ENCODE measurements around the gene POLR3E. TPM values are rescaled to one million over a fixed set of nuclear protein-coding genes. Genes with fewer than 3 reads are reported as not detected.
A peak's percentile ranks its signal among the peaks of the same experiment; 100 is the strongest.

POLR3E gene
- total RNA-seq, 1 donor, result 19.2 TPM

DNA sequence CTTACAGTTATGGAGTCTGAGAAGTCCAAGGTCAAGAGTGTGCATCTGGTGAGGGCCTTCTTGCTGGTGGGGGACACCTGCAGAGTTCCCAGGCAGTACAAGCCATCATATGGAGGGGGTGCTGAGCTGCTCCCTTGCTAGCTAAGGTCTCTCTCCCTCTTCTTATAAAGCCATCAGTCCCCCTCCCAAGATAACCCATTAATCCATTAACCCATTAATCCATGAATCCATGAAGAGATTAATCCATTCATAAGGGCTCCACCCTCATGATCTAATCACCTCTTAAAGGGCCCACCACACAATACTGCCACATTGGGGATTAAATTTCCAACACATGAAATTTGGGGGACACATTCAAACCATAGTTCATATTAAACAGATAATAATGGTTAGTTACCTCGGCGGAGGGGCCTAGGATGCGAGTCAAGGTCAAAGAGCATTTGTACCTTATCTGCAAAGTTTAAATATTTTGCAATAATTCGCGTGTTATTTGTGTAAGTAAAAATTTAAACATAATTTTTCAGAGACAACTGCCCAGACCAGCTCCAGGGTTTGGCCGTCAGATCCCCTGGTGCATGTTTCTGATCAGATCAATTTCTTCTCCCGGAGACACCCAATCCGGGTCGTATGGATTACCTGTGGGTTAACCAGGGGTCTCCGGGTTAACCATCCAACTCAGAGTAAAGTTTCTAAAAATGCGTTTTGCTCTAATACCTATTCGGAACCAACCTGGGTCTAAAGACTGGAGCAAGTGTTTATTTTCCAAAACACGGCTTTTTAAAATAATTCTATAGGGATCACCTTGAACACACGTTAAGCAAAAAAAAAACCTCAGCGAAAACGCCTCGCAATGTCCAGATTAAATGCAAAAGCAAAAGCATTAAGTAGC lies 740 bp upstream of the POLR3E start:
- no peak for DNase-seq (ENCODE audit: insufficient read length, low spot score, missing footprints)
- Histone ChIP-seq H3K27ac (ENCODE audit: low read depth, low read length) (peak overlapping the region; percentile 66), H4K20me1 (ENCODE audit: insufficient read depth, low read length) (peaks cover 31% of the 10 kb centered on the region)

DNA sequence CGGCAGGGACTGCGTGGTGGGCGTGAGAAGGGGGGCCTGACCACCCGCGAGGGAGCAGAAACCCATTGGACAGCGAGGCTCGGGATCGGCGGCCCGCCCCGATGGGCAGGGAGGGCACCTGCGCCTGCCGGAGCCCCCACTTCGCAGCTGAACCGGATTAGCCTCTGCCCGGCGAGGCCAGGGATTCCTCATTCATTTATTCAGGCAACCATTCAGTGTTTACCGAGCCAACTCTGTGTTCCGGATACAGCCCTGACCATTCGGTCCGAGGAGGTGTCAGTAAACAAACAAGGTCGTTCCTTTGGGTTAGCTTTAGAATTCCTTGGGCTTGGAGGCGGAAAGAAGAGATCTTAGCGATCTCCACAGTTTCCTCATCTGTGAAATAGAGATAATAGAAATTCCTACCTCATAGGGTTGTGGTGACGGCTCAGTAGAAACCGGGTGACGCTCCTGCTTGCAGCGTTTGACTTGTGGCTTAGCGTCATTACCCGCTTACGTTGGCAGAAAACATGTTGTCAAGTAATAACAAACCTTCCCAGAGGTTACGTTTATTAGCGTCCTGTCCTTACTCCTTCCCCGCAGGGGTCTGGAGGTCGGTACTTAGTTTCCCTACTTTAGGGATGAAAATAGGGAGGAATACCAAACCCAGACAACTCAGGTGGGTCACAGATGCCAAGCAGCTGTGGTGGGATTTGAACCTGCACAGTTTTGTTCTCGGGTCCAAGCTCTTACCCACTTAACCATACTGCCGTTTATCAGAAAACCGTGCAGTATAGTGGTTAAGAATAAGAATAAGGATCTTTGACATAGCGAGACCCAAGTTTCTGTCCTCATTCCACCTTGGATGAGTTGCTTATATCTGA lies 893 bp downstream of the POLR3E start:
- H3K9me3 ChIP-seq (ENCODE audit: low read depth, low read length), result no peaks in the 10 kb centered on the region
- H3K4me3 ChIP-seq (ENCODE audit: insufficient read depth, low read length), result peak overlapping the region; percentile 99
- peaks cover 15% of the 10 kb centered on the region for H3K36me3 ChIP-seq (ENCODE audit: insufficient read depth, low read length)
- peak overlapping the region; percentile 71 for H3K4me2 ChIP-seq (ENCODE audit: insufficient read depth, low read length)
- peak overlapping the region; percentile 81 for H2AFZ ChIP-seq (ENCODE audit: low read length)
- peak overlapping the region; percentile 80 for H3K27ac ChIP-seq (ENCODE audit: low read depth, low read length)
- peaks cover 5% of the 10 kb centered on the region for H3K4me1 ChIP-seq (ENCODE audit: insufficient read depth, low read length)
- peaks cover 38% of the 10 kb centered on the region for H4K20me1 ChIP-seq (ENCODE audit: insufficient read depth, low read length)
- no peaks in the 10 kb centered on the region for H3K27me3 ChIP-seq (ENCODE audit: insufficient read depth, low read length)
- peaks cover 34% of the 10 kb centered on the region for H3K79me2 ChIP-seq (ENCODE audit: insufficient read depth, low read length)
- TF ChIP-seq, protein P1, sequence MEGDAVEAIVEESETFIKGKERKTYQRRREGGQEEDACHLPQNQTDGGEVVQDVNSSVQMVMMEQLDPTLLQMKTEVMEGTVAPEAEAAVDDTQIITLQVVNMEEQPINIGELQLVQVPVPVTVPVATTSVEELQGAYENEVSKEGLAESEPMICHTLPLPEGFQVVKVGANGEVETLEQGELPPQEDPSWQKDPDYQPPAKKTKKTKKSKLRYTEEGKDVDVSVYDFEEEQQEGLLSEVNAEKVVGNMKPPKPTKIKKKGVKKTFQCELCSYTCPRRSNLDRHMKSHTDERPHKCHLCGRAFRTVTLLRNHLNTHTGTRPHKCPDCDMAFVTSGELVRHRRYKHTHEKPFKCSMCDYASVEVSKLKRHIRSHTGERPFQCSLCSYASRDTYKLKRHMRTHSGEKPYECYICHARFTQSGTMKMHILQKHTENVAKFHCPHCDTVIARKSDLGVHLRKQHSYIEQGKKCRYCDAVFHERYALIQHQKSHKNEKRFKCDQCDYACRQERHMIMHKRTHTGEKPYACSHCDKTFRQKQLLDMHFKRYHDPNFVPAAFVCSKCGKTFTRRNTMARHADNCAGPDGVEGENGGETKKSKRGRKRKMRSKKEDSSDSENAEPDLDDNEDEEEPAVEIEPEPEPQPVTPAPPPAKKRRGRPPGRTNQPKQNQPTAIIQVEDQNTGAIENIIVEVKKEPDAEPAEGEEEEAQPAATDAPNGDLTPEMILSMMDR (IDR thresholded peaks at IDR 0.05; ENCODE audit: extremely low read depth, low read depth, low read length), result no peak
- peak; percentile 90 for DNase-seq (ENCODE audit: insufficient read length, low spot score, missing footprints)

More for the DNA sequence above, 740 bp upstream of the POLR3E start:
- H3K9me3 ChIP-seq (ENCODE audit: low read depth, low read length), result no peaks in the 10 kb centered on the region
- H3K4me3 ChIP-seq (ENCODE audit: insufficient read depth, low read length), result peak overlapping the region; percentile 99
- peak overlapping the region; percentile 99 for H2AFZ ChIP-seq (ENCODE audit: low read length)
- peak overlapping the region; percentile 98 for H3K4me2 ChIP-seq (ENCODE audit: insufficient read depth, low read length)
- H3K27me3 ChIP-seq (ENCODE audit: insufficient read depth, low read length), result no peaks in the 10 kb centered on the region
- H3K79me2 ChIP-seq (ENCODE audit: insufficient read depth, low read length), result peaks cover 17% of the 10 kb centered on the region
- no peaks in the 10 kb centered on the region for H3K36me3 ChIP-seq (ENCODE audit: insufficient read depth, low read length)
- TF ChIP-seq, protein P1 (IDR thresholded peaks at IDR 0.05; ENCODE audit: extremely low read depth, low read depth, low read length), result no peak
- H3K4me1 ChIP-seq (ENCODE audit: insufficient read depth, low read length), result peaks cover 5% of the 10 kb centered on the region

DNA sequence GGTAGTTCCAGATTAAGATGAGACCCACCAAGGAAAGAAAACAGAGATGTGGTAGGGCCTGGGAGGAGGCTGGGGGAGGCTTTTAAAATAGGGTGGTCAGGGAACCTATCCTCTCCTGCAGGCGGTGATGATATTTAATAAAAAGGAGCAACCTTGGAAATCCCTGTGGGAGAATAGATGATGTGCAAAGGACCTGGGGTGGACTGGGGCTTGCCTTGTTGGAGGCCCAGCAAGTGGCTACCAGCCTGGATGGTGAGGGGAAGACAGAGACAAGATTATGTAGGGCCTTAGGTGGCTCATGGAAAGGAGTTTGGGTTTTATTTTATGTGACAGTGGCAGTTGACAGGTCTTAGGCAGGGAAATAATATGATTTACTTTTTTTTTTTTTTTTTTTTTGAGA lies 1.8 kb downstream of the POLR3E start:
- peaks cover 15% of the 10 kb centered on the region for H3K36me3 ChIP-seq (ENCODE audit: insufficient read depth, low read length)
- H3K79me2 ChIP-seq (ENCODE audit: insufficient read depth, low read length), result peaks cover 39% of the 10 kb centered on the region
- TF ChIP-seq, protein P1 (IDR thresholded peaks at IDR 0.05; ENCODE audit: extremely low read depth, low read depth, low read length), result no peak
- no peak overlapping the region for H3K27ac ChIP-seq (ENCODE audit: low read depth, low read length)
- H3K4me1 ChIP-seq (ENCODE audit: insufficient read depth, low read length), result peaks cover 5% of the 10 kb centered on the region
- no peak for DNase-seq (ENCODE audit: insufficient read length, low spot score, missing footprints)
- H3K4me3 ChIP-seq (ENCODE audit: insufficient read depth, low read length), result no peak overlapping the region
- H3K27me3 ChIP-seq (ENCODE audit: insufficient read depth, low read length), result no peaks in the 10 kb centered on the region
- H2AFZ ChIP-seq (ENCODE audit: low read length), result no peak overlapping the region
- peak overlapping the region; percentile 71 for H3K4me2 ChIP-seq (ENCODE audit: insufficient read depth, low read length)
- H3K9me3 ChIP-seq (ENCODE audit: low read depth, low read length), result no peaks in the 10 kb centered on the region
- peaks cover 40% of the 10 kb centered on the region for H4K20me1 ChIP-seq (ENCODE audit: insufficient read depth, low read length)

Measured in osteoblast (primary cell).